ENCODE data around the gene CAPZB. TPM values are rescaled to one million over a fixed set of nuclear protein-coding genes. Genes with fewer than 3 reads are reported as not detected.

The CAPZB gene
- total RNA-seq, 6 experiments from 2014 or later = 565 to 646 (median 603) TPM

DNA sequence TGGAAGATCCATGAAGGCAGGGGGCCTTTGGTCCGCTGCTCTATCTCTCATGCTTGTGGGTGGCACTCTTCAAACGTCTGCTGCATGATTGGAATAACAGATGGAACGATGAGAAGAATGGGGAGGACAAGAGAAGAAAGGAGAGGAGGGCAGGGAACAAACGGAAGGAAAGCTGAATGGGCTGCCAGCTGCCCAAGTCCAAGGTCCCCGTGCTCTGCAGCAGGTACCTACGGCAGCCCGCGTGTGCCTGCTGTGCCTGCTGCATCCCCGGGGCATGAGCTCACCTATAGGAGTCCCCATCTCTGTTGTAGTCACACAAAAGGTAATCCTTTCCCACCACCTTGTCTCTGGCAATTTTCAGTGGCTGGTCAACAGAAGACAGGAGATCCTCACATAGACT is 100.1 kb downstream of the CAPZB start:
- H3K27ac Mint-ChIP-seq = peak overlapping the region; percentile 88
- TF ChIP-seq, protein P1, sequence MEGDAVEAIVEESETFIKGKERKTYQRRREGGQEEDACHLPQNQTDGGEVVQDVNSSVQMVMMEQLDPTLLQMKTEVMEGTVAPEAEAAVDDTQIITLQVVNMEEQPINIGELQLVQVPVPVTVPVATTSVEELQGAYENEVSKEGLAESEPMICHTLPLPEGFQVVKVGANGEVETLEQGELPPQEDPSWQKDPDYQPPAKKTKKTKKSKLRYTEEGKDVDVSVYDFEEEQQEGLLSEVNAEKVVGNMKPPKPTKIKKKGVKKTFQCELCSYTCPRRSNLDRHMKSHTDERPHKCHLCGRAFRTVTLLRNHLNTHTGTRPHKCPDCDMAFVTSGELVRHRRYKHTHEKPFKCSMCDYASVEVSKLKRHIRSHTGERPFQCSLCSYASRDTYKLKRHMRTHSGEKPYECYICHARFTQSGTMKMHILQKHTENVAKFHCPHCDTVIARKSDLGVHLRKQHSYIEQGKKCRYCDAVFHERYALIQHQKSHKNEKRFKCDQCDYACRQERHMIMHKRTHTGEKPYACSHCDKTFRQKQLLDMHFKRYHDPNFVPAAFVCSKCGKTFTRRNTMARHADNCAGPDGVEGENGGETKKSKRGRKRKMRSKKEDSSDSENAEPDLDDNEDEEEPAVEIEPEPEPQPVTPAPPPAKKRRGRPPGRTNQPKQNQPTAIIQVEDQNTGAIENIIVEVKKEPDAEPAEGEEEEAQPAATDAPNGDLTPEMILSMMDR (IDR thresholded peaks at IDR 0.05) = no peak
- peak overlapping the region; percentile 59 for H3K4me3 Mint-ChIP-seq
- no peaks in the 10 kb centered on the region for H3K9me3 Mint-ChIP-seq
- H3K27me3 Mint-ChIP-seq (ENCODE audit: insufficient read depth) = peaks cover 10% of the 10 kb centered on the region
- H3K4me1 Mint-ChIP-seq (ENCODE audit: low read depth) = peaks cover 64% of the 10 kb centered on the region
- no peak for DNase-seq
- H3K36me3 Mint-ChIP-seq (ENCODE audit: low read depth) = peaks cover 34% of the 10 kb centered on the region

DNA sequence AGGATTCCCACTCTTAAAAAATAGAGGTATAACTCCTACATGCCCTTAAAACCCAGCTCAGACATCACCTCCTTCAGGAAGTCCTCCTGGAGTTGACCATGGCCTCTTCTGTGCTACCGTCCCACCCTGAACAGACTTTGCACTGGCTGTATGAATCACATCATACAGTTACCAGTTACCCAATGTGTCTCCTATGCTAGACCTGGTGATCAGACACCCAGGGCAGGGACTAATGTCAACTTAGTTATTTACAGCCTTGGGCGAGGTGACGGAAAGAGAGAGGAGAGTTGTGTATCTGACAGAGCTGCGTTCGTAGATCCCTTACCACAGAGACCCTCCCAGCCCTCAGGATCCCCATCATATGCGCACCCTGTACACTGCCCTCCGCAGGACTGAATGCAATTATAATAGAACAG is 100.6 kb downstream of the CAPZB start:
- no peak overlapping the region for H3K4me3 Mint-ChIP-seq
- peaks cover 60% of the 10 kb centered on the region for H3K4me1 Mint-ChIP-seq (ENCODE audit: low read depth)

DNA sequence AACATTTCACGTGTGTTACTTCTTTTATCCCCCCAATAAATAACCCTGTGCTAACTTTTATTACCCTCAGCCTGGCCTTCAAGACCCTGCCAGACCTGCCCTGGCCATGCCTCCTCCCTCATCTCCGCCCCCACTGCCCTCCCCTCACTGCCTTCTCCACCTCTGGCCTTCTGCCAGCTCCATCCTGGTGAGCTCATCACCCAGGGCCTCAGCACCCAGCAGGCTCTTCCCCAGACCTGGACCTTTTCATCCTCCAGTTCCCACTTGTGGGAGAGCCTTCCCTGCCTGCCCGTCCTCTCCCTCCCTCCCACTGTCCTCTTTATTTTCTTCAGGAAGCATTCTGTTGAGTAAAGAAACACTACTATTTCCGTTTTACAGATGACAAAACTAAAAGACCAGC is 101.2 kb downstream of the CAPZB start:
- H3K9me3 Mint-ChIP-seq = no peaks in the 10 kb centered on the region
- H3K27ac Mint-ChIP-seq = peak overlapping the region; percentile 88

More for the DNA sequence above, 100.6 kb downstream of the CAPZB start:
- H3K36me3 Mint-ChIP-seq (ENCODE audit: low read depth) = peaks cover 36% of the 10 kb centered on the region
- H3K27me3 Mint-ChIP-seq (ENCODE audit: insufficient read depth) = peaks cover 10% of the 10 kb centered on the region
- peak overlapping the region; percentile 88; the same call in 1 of the 2 replicates for H3K27ac Mint-ChIP-seq
- no peaks in the 10 kb centered on the region for H3K9me3 Mint-ChIP-seq
- no peak for DNase-seq
- TF ChIP-seq, protein P1 (IDR thresholded peaks at IDR 0.05) = no peak; the same call in 1 of the 2 replicates

DNA sequence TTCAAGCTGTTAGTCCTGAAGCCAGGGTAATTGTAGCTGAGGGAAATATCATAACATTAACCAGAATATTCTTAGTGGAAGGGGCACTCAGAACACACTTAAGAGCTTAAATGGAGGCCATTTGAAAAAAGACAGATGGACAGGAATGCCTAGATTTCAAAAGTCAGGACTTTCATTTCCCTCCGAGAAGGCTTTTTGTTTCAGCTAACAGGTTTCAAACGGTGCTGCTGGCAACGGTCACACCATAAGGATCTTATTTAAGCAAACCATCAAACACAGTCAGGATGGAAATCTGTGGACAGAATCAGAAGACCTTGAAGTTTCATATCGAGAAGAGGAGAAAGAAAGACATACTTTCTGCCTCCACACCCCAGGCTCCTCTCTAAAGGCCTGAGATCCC is 103.1 kb downstream of the CAPZB start:
- Mint-ChIP-seq H3K4me3 (no peak overlapping the region), H3K9me3 (no peaks in the 10 kb centered on the region), H3K36me3 (ENCODE audit: low read depth) (peaks cover 52% of the 10 kb centered on the region), H3K27ac (no peak overlapping the region), H3K4me1 (ENCODE audit: low read depth) (peaks cover 37% of the 10 kb centered on the region), H3K27me3 (ENCODE audit: insufficient read depth) (peaks cover 10% of the 10 kb centered on the region; the same call in 1 of the 2 replicates)
- TF ChIP-seq, protein P1 (IDR thresholded peaks at IDR 0.05) = no peak
- no peak for DNase-seq

More for the DNA sequence above, 101.2 kb downstream of the CAPZB start:
- DNase-seq = no peak
- peaks cover 10% of the 10 kb centered on the region; the same call in 1 of the 2 replicates for H3K27me3 Mint-ChIP-seq (ENCODE audit: insufficient read depth)
- TF ChIP-seq, protein P1 (IDR thresholded peaks at IDR 0.05) = no peak
- H3K4me3 Mint-ChIP-seq = no peak overlapping the region
- H3K36me3 Mint-ChIP-seq (ENCODE audit: low read depth) = peaks cover 39% of the 10 kb centered on the region
- peaks cover 53% of the 10 kb centered on the region for H3K4me1 Mint-ChIP-seq (ENCODE audit: low read depth)

DNA sequence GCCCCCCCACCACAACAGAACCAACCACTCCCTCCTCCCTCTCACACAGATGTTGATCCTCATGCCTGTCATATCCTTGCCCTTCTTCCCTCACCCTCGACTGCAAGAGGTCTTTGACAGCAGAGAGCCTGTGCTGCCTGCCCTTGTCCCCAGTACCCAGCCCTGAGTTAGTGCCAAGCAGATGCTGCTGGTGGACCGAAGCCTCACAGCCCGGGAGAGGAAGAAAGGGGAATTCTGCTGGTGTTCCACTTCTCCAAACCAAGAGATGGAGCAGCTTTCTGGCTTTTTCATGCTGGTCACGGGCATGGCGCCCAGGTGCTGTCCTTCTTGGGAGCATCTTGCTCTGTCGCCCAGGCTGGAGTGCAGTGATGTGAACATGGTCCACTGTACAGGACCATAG is 104.1 kb downstream of the CAPZB start:
- H3K4me3 Mint-ChIP-seq = no peak overlapping the region
- TF ChIP-seq, protein P1 (IDR thresholded peaks at IDR 0.05) = no peak
- H3K4me1 Mint-ChIP-seq (ENCODE audit: low read depth) = peaks cover 28% of the 10 kb centered on the region
- no peak overlapping the region for H3K27ac Mint-ChIP-seq
- H3K9me3 Mint-ChIP-seq = no peaks in the 10 kb centered on the region
- peaks cover 60% of the 10 kb centered on the region for H3K36me3 Mint-ChIP-seq (ENCODE audit: low read depth)
- DNase-seq = no peak
- H3K27me3 Mint-ChIP-seq (ENCODE audit: insufficient read depth) = peaks cover 10% of the 10 kb centered on the region; the same call in 1 of the 2 replicates

All from HFFc6 (cell line).